Hematopoietic multipotent progenitor cell treated with erythropoietin and hydrocortisone succinate and interleukin-3 and kit ligand, for 4 days (in vitro differentiated cells): ENCODE measurements around the gene AFMID.
"Not testable (repeated sequence)": the region's sequence is repeated elsewhere in the genome, so short reads cannot be mapped to it uniquely, and the experiment has no call there.

Experiments used
- DNase-seq: peaks from one replicate; pipeline ENCODE4 v3.0.0-alpha.2; 2015

The AFMID gene

GRCh38 chr17:78224231-78225087, 37.3 kb downstream of the AFMID start:
- no peak for DNase-seq

- no peak for DNase-seq
These were observed 38.1 kb downstream of the AFMID start for GRCh38 chr17:78225088-78225865.

- DNase-seq: no peak
These were observed 39.0 kb downstream of the AFMID start for GRCh38 chr17:78226055-78226758.

- DNase-seq: no peak
These were observed 39.7 kb downstream of the AFMID start for GRCh38 chr17:78226759-78227454.

GRCh38 chr17:78227455-78227916, 40.3 kb downstream of the AFMID start:
- peak; percentile 61 for DNase-seq

- no peak for DNase-seq
These were observed 41.0 kb downstream of the AFMID start for GRCh38 chr17:78228176-78228575.

- DNase-seq: no peak
These were observed 43.2 kb downstream of the AFMID start for GRCh38 chr17:78230252-78230962.

GRCh38 chr17:78230996-78231935, 44.1 kb downstream of the AFMID start, which contains the start of gene TMEM235:
TSS of gene TMEM235 (plus strand) at chr17:78231631. CDS start at chr17:78232024, 393 bp downstream.
- no peak for DNase-seq

GRCh38 chr17:78231991-78232858, 45.1 kb downstream of the AFMID start:
- DNase-seq: peak; percentile 62

- no peak for DNase-seq
These were observed 45.7 kb downstream of the AFMID start for GRCh38 chr17:78232859-78233173.

- no peak for DNase-seq
These were observed 46.5 kb downstream of the AFMID start for GRCh38 chr17:78233678-78234077.

GRCh38 chr17:78234261-78234865, 47.2 kb downstream of the AFMID start:
- DNase-seq: no peak

GRCh38 chr17:78235022-78235421, 47.9 kb downstream of the AFMID start:
- DNase-seq: not testable (repeated sequence)

- DNase-seq: no peak
These were observed 48.7 kb downstream of the AFMID start for GRCh38 chr17:78235885-78236284.

- DNase-seq: no peak
These were observed 49.4 kb downstream of the AFMID start for GRCh38 chr17:78236362-78237127.

GRCh38 chr17:78237401-78238012, 50.3 kb downstream of the AFMID start:
- DNase-seq: no peak

GRCh38 chr17:78238823-78239488, 51.8 kb downstream of the AFMID start:
- DNase-seq: no peak
